Right lobe of liver (tissue), 6 donors: Measurements from ENCODE around the gene SOWAHA. TPM values are rescaled to one million over a fixed set of nuclear protein-coding genes. Genes with fewer than 3 reads are reported as not detected.

Experiments used
- ATAC-seq, 4 donors: fragments of 200-7000 bp; cut with Tn5 transposase; one replicate each; pipeline ENCODE4 v1.9.1; 2020; ENCODE audit warnings: mild to moderate bottlenecking in 4 of 4, moderate library complexity in 4 of 4
- DNase-seq, 3 donors: peaks; one replicate each; pipeline ENCODE4 v3.0.0-alpha.2; 2020
- H3K27ac ChIP-seq, 3 donors: fragments of 200-600 bp; one replicate each; pipeline ENCODE4 v1.8.0; 2022
- H3K27me3 ChIP-seq, 2 donors: fragments of 200-600 bp; one replicate each; pipeline ENCODE4 v1.8.0; 2022
- H3K36me3 ChIP-seq, 4 donors: fragments of 200-600 bp; sonication (generic) in 1 of 4; one replicate each; pipeline versions ENCODE4 v1.5.1 to v1.8.0; 2017 to 2022; ENCODE audit warnings: control low read depth in 1 of 4
- H3K4me1 ChIP-seq, 4 donors: fragments of 200-600 bp; sonication (generic) in 1 of 4; one replicate each; pipeline versions ENCODE4 v1.5.1 to v1.8.0; 2017 to 2022; ENCODE audit warnings: control low read depth in 1 of 4
- H3K4me3 ChIP-seq, 3 donors: fragments of 200-600 bp; one replicate each; pipeline ENCODE4 v1.8.0; 2022
- H3K9me3 ChIP-seq, 4 donors: fragments of 200-600 bp; sonication (generic) in 1 of 4; one replicate each; pipeline versions ENCODE4 v1.5.1 to v1.8.0; 2017 to 2022; ENCODE audit warnings: control low read depth in 1 of 4
- POLR2A ChIP-seq: fragments of 450-650 bp; IDR thresholded peaks from one replicate; pipeline ENCODE4 v1.6.1; 2017; ENCODE audit warnings: antibody characterized with exemption, mild to moderate bottlenecking
- WGBS: methylation state at CpG from one replicate; pipeline ENCODE4 v1.1.6; 2018; ENCODE audit warnings: low coverage, low lambda C conversion rate; ENCODE audit not compliant: insufficient coverage; ENCODE audit errors: missing lambda C conversion rate; 5-methylcytosine and 5-hydroxymethylcytosine counted together
- intact Hi-C, 2 donors: fragments of 100-400 bp; cut with DNase I; formaldehyde crosslinking; loops; one replicate each; pipeline versions ENCODE4 v1.11.2 to v1.14.1; 2022
- total RNA-seq, 6 experiments: library from RNA; depleted of rRNA in 2 of 6; stranded (reverse); fragments of >200 nt in 2 of 6; fragmentation: NEBNext Ultra II Directional in 3 of 6; extraction: Animal tissue kit (Norgen Biotek cat#: 25700) in 3 of 6; gene quantifications; one replicate each; pipeline versions ENCODE4 v1.1.0 to v1.2.4, GENCODE V29; 2016 to 2023
- TF ChIP-seq, protein P1 (sequence below), 4 donors: fragments of 200-600 bp in 3 of 4; fragments of 450-650 bp in 1 of 4; IDR thresholded peaks; one replicate each; pipeline versions ENCODE4 v1.5.1 to v1.8.0; 2016 to 2022; ENCODE audit warnings: antibody characterized with exemption in 4 of 4, mild to moderate bottlenecking in 2 of 4
- donor health status: DM: no; HTN: yes; CAD: no.
- donor health status: DM: no; HTN: no; CAD: no.
- donor health status: DM: no; HTN: no; CAD: no.
- donor health status: DM: no; HTN: yes; CAD: no.
- donor health status: DM: no; HTN: yes; CAD: no.

Gene SOWAHA
- total RNA-seq, 6 experiments from 2014 or later, result 0.95 to 4.7 (median 1.4) TPM

DNA sequence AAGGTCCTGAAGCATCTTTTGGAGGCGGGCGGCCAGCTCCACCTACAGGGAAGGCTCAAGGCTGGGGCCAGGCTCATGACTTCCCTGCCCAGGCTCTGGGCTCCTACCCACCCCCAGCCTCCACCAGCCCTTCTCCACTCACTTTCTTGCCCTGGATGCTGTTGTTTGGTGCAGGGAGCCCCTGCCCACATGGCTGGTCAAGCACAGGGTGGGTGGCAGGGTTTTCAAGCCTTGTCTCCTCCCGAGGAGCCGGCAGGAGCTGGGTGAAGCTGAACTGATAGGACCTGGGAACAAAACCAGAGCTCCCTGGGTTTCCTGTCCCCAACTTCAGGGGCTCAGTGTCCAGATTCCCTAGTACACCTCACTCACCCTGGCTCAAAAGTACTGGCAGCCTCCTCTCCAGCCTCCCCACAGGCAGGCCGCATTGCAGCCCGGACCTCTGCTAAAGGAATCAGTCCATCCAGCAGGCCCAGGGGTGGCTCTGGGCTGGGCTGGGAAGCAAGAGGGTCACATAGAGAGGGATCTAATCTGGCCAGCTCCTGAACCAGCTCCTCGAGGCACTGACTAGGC is 10.5 kb downstream of the SOWAHA start:
- TF ChIP-seq POLR2A, result peak; percentile 13
- TF ChIP-seq, protein P1, sequence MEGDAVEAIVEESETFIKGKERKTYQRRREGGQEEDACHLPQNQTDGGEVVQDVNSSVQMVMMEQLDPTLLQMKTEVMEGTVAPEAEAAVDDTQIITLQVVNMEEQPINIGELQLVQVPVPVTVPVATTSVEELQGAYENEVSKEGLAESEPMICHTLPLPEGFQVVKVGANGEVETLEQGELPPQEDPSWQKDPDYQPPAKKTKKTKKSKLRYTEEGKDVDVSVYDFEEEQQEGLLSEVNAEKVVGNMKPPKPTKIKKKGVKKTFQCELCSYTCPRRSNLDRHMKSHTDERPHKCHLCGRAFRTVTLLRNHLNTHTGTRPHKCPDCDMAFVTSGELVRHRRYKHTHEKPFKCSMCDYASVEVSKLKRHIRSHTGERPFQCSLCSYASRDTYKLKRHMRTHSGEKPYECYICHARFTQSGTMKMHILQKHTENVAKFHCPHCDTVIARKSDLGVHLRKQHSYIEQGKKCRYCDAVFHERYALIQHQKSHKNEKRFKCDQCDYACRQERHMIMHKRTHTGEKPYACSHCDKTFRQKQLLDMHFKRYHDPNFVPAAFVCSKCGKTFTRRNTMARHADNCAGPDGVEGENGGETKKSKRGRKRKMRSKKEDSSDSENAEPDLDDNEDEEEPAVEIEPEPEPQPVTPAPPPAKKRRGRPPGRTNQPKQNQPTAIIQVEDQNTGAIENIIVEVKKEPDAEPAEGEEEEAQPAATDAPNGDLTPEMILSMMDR (IDR thresholded peaks at IDR 0.05), result no peak

DNA sequence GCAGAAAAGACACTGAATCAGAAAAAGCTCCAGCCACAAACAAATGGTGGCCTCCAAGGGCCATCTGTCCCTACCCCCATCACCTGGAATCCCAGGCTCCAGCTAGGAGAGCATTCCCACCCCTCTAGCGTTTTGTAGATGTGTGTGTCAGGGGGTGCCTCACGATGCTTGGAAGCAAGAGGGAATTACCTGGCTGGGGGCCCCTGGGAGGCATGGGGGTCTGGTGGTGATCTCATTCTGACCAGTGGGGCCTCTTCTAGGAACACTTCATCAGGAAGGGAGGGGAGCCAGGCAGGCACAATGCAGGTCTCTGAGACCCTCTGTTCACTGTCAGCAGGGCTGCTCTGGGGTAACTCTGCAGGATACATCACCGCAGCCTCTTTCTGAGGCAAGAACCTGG is 11.3 kb downstream of the SOWAHA start:
- no CpG with 5 or more reads among the region's 3 CpGs for WGBS
- H3K4me1 ChIP-seq, result peaks cover 0 to 43% (median 6%) of the 10 kb centered on the region in 4 donors
- no peak for TF ChIP-seq POLR2A
- TF ChIP-seq, protein P1 (IDR thresholded peaks at IDR 0.05), result no peak
- peaks cover 0 to 26% (median 11%) of the 10 kb centered on the region in 4 donors for H3K36me3 ChIP-seq
- no peak overlapping the region for H3K4me3 ChIP-seq
- H3K27me3 ChIP-seq, result no peaks in the 10 kb centered on the region
- intact Hi-C loops, result loop anchor here in 1 of 2 donors (10.0 kb wide), 1 partner anchor 60 kb away; no protein-coding TSS in a partner anchor
- no peak overlapping the region for H3K27ac ChIP-seq
- ATAC-seq (no peak), DNase-seq (no peak)
- H3K9me3 ChIP-seq, result no peaks in the 10 kb centered on the region

More for the DNA sequence above, 10.5 kb downstream of the SOWAHA start:
- Histone ChIP-seq H3K4me1 (peaks cover 0 to 37% (median 3%) of the 10 kb centered on the region in 4 donors), H3K4me3 (no peak overlapping the region), H3K9me3 (no peaks in the 10 kb centered on the region), H3K27me3 (no peaks in the 10 kb centered on the region), H3K36me3 (peaks cover 0 to 26% (median 11%) of the 10 kb centered on the region in 4 donors), H3K27ac (no peak overlapping the region)
- ATAC-seq (no peak), DNase-seq (no peak)
- no CpG with 5 or more reads among the region's 7 CpGs for WGBS
- intact Hi-C loops, result loop anchor here in 1 of 2 donors (10.0 kb wide), 1 partner anchor 61 kb away; no protein-coding TSS in a partner anchor

DNA sequence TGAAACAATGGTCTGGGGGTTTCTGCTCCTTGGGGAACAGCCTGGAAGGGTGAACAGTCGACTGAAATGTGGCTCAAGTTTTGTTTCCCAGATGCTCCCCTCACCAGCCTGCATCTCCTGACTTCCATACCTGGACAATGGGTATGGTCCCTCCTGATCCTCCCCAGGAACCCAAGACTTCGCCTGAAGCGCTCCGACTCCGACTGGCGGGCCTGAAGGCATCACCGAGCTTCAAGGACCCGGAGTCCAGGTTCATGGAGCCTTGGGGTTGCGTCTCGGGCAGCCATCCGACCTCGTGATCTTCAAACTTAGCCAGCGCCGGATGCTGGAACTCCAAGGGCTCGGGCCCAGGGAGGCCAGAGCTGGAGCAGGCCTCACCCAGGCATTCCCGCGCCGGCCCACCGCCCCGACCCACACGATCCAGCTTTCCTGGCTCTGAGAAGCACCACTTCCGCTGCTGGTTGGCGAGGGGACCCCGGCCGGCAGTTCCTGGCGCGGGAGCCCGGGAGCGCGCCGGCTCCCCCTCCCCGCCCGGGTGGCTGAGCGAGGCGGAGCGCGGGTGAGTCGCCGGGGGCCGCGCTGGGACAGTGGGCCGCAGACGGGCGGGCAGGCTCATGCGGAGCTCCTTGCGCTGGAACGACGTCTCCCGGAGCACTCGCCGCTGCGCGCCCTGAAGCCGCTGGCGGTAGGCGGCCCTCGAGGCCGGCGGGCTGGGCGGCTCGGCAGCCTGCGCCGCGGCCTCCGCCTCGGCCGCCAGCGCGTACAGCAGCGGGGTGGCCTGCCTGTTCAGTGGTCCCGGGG is 12.1 kb downstream of the SOWAHA start:
- WGBS, result no CpG with 5 or more reads among the region's 71 CpGs
- Histone ChIP-seq H3K4me3 (peak overlapping the region in 2 of 3 donors; percentile 7), H3K27me3 (no peaks in the 10 kb centered on the region), H3K27ac (no peak overlapping the region), H3K4me1 (peaks cover 0 to 38% (median 6%) of the 10 kb centered on the region in 4 donors), H3K36me3 (peaks cover 0 to 26% (median 11%) of the 10 kb centered on the region in 4 donors), H3K9me3 (no peaks in the 10 kb centered on the region)
- TF ChIP-seq, protein P1 (IDR thresholded peaks at IDR 0.05), result no peak
- no peak for TF ChIP-seq POLR2A
- intact Hi-C loops, result loop anchor here (5.0 to 10.0 kb wide), 2 partner anchors 42 to 60 kb away; partner anchors contain the start of genes GDF9 (in 1 of the 2) and UQCRQ (in 1 of the 2)
- DNase-seq (peak in 1 of 3 donors; percentile 28), ATAC-seq (no peak)

DNA sequence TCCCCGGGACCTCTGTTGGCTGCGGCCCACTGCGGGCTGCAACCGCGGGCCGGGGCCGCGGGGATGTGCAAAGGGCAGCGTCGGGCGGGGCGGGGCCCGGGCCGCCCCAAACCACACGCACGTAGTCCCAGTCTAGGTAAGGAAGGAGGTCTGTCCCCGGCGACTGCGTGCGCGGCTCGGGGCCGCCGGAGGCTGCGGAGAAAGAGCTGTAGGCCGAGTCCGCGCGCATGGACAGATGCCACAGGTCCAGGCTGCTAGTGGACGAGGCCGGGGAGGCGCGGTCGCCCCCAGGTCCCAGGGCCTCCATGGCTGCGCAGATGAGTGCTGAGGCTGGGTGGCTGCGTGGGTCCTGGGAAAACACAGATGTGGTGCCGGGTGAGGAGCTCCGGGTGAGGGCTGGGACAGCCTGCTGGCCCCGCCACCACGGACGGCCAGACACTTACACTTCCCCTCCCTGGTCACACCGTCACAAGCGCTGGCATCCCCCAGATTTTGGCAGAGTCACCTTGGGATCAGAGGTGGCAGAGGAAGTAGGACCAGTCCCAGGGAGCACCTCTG is 12.8 kb downstream of the SOWAHA start:
- ATAC-seq, result no peak
- H3K4me3 ChIP-seq, result peak overlapping the region in 1 of 3 donors; percentile 7
- no peaks in the 10 kb centered on the region for H3K9me3 ChIP-seq
- TF ChIP-seq, protein P1 (IDR thresholded peaks at IDR 0.05), result no peak
- TF ChIP-seq POLR2A, result no peak
- H3K4me1 ChIP-seq, result peaks cover 0 to 41% (median 6%) of the 10 kb centered on the region in 4 donors
- peak in 1 of 3 donors; percentile 33 for DNase-seq
- peaks cover 0 to 26% (median 11%) of the 10 kb centered on the region in 4 donors for H3K36me3 ChIP-seq
- intact Hi-C loops, result loop anchor here (5.0 to 10.0 kb wide), 2 partner anchors 41 to 59 kb away; partner anchors contain the start of genes GDF9 (in 1 of the 2) and UQCRQ (in 1 of the 2)
- no peaks in the 10 kb centered on the region for H3K27me3 ChIP-seq
- peak overlapping the region in 2 of 3 donors; percentile 21 to 51 for H3K27ac ChIP-seq
- WGBS, result no CpG with 5 or more reads among the region's 43 CpGs
